ENCODE results near the gene RBM8A.

Gene RBM8A

DNA sequence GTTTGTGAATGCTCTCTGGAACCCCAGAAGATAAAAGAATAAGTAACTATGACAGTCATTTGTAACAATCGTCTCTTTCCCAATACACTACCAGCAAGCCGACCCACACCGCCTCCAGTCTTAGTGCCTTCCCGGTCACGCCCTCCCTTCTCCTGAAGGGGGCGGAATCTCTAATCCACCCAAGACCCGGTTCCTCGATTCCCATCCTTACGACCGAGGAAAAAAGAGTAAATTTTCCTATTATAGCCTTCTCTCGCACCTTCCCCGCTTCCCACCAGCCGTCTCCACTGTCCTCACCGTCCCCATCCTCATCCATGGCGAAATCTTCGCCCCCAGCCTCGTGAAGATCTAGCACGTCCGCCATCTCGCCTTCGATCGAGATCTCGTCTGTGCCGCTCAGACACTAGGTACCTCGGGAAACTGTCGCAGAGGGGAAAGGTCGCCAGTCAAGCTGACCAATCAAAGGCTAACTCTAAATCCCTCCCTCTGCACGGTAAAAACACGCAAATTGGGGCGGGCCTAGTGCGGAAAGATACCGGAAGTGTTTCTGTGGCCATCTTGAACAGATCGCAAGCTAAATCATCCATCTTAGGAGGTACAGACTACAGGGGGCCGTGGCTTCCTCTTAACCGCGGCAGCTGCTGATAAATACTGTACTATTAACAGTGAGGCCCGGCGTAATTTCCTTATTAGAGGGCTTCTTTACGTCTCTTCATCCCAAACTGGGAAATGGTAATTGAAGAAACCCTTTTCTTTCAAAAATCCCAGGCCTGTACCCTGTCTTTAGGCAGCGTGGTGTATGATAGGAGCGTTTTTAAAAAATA lies at the start of gene RBM8A:
TSS of gene RBM8A (minus strand) at position 422 of the 824 bp plus-strand sequence. CDS start at position 364, 58 bp downstream.
- peak; percentile 100 for DNase-seq

DNA sequence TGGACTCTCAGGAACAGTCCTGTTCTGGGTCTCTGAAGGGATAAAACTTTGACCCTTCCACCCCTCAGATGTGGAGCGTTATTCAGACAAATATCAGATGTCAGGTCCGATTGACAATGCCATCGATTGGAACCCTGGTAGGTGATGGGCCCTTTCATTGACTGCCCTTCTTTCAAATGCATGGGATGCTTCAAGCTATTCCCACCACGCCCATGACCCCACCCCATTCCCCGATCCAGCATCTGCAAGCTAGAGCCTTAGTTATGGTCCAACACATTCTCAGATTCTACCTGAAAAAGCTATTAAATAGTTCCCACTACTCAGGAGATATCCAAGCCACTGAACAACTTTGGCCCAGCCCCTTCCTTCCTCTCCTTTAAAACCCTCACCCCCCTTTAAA lies 49.7 kb upstream of the RBM8A start:
- no peak for DNase-seq

DNA sequence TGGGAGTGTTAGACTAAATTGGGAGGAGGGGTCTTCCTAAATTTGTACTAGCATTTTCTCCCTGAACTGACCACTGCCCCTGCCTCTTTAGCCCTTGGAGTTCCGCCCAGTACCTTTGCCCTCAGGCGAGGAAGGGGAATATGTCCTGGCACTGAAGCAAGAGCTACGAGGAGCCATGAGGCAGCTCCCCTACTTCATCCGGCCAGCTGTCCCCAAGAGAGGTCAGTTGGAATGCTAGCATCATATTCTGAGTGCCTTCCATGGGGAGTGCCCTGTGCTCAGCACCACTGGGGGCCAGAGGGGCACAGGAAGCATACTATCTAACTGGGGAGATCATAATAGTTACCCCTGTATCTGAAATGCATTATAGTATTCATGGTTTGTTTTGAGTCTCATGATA lies 47.9 kb upstream of the RBM8A start:
- DNase-seq, result no peak

DNA sequence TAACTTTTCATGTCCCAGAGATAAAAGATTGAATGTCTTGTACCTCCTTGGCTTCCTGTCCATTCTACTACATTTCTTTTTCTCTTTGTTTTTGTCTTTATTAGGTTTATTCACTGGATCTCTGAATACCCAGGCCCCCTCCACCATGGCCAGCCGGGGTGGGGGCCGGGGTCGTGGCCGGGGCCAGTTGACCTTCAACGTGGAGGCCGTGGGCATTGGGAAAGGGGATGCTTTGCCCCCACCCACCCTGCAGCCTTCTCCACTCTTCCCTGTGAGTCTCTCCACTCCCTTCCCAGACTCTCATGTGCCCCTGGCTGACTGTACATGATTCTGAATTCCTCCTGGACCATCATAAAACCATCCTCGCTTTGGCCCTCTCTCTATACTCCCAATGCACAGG lies 47.4 kb upstream of the RBM8A start:
- no peak for DNase-seq

DNA sequence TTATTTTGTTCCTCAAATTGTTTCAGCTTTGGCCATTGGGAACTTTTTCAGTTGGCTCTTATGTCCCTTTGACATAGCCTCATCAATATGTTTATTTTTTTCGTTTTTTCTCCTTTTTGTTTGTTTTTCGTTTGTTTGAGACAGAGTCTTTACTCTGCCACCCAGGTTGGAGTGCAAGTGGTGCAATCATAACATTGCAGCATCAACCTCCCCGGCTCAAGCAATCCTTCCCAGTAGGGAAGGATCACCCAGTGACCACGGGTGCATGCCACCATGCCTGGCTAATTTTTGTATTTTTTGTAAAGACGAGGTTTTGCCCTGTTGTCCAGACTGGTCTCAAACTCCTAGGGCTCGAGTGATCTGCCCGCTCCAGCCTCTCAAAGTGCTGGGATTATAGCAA lies 45.3 kb upstream of the RBM8A start:
- DNase-seq, result no peak

DNA sequence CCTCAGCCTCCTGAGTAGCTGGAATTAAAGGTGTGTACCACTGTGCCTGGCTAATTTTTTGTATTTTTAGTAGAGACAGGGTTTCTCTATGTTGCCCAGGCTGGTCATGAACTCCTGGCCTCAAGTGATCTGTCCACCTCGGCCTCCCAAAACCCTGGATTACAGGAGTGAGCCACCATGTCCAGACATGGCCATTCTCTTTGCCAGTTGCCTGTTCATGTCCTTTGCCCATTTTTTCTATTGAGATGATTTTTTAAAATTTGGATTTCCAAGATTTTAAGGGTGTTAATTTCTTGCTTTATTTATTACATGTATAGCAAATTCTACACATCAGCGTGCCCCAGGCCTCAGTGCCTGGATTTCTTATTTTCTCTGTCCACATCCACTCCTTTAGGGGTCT lies 40.0 kb upstream of the RBM8A start:
- DNase-seq, result no peak

DNA sequence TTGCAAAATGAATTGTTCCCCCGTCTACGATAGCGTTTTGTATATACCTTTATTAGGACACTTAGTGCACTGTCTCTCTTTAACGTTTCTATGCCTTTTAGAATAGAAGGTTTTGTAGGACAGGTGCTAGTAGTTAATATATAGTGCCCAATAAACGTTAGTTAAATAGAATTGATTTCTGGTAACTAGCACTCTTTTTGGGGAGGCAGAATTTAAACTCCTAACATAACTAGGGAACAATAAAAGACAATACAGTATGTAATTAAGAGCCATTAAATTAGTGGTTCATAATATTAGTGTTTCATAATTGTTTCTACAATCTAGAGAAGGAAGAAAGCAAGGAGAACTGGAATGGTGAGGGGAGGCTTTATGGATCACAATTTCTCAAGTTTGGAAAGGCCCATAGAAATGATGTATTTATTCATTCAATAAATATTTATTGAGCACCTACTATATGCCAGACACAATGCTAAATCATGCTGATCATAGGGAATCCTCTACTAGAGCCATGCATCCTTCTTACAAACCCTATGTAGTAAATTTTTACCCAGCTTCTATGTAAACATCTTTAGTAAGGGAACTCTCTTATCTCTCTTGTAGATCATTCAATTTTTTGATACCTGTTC lies 37.9 kb upstream of the RBM8A start:
- DNase-seq, result no peak

DNA sequence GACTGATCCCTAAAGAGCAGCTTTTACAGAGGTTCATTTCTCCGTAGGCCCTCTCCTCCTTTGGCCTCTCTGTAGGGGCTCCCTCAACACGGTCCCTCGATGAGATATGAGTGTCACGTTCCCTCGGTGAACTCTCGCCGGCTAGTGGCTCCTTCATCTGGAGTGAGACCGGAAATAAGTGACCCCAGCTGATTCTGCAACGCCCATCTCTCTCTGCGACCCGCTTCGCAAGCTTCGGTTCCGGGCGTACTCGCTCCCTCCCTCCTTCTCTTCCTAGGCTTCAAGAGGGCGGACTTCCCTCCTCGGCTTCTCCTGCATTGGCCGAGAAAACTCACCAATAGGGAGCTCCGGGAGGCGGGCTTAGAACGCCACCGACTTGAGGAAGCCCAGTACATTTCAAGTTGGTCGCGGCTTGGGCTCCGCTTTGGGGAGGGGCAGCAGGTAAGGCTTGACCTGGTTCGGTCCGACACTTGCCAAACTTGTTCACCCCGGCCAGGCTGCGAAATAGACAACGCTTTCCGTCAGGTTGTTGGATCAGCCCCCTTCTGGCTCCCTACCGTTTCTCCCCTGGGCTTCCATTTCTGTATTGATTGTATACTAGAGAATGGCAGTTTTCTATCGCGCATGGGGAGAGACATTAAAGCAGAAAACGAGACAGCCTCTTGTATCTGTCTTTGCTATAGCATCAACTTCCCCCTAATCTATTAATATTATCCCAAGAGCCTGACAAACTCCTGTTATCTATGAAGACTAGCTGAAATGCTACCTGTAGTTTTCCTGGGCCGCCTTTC lies 37.2 kb upstream of the RBM8A start, which contains the start of the genes ANKRD34A and POLR3GL:
TSS of gene ANKRD34A (minus strand) at position 248 of the 791 bp plus-strand sequence. CDS start 2,816 bp downstream, outside the sequence.
TSS of gene POLR3GL (plus strand) at position 363 of the 791 bp plus-strand sequence. CDS start 10,176 bp downstream, outside the sequence.
- DNase-seq, result peak; percentile 98

DNA sequence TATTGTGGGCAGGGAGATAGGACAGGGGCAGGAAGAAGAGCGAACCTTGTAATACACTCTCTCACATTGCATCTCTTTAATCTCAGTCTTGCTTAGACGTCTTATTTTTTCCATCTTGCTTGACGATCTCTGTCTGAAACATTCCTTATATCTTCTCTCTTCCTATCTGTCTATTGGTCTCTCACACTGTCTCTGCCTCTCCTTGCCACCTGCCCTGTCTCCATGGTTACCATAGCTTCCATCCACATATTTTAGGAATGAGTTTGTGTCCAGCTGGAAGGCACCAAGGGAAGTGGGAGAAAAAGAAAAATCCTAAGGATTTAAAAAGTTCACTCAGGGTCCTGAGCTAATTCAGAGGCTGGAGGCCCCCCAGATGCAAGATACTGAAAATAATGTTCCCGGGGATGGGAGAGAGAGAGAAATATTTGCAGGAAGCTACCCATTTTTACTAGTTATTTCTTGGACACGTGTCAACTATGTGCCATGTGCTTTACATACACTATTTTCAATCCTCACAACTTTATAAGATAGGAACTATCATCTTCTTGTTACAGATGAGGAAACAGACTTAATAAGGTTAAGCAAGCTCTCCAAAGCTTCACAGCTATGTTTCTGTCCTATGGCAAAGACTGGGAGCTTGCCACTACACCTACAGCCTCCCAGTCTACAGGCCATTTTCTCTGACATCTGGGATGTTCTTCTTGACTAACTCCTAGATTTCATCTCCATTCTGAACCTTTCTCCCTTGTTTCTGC lies 36.2 kb upstream of the RBM8A start:
- DNase-seq, result peak; percentile 36

DNA sequence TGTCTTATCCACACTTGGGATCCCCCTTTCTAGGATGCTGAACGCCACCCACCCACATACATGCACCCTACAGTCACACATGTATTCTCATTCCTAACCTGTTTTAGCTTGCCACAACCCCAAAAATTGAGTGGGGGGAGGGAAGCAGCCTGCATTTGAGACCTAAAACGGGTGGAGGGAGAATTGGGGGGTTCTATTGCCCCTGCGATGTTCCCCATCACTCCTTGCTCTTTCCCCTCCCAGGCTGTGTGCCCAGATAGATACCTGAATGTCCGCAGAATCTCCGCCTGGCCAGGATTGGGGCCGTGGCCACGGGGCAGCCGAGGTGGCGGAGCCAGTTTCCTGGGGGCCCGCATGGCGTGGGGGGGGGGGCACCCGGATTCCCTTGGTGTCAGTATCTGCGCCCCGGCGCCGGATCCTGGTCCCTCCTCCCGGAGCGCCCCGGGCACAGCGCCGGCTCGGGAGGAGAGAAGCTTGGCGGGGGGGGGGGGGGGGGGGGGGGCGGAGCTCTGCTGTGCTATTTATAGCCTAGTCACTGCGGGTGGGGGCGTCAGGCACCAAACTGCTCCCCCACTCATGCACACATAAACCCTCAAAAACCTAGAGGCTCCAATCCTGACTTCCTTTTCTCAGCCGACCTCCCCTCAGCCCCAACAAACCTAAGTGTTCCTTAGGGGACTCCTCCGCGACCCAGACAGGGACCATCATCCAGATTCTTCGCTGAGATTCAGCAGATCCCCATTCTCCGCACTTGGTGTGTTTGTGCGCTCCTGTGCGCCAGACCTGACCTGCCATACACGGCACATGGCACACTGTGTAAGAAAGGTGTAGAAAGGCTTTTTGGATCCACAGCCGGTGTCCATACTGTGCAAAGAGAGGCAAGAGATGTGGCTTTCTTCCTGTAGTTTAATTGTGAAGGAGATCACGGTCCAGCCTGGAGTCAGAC lies 35.1 kb upstream of the RBM8A start:
- DNase-seq, result no peak

DNA sequence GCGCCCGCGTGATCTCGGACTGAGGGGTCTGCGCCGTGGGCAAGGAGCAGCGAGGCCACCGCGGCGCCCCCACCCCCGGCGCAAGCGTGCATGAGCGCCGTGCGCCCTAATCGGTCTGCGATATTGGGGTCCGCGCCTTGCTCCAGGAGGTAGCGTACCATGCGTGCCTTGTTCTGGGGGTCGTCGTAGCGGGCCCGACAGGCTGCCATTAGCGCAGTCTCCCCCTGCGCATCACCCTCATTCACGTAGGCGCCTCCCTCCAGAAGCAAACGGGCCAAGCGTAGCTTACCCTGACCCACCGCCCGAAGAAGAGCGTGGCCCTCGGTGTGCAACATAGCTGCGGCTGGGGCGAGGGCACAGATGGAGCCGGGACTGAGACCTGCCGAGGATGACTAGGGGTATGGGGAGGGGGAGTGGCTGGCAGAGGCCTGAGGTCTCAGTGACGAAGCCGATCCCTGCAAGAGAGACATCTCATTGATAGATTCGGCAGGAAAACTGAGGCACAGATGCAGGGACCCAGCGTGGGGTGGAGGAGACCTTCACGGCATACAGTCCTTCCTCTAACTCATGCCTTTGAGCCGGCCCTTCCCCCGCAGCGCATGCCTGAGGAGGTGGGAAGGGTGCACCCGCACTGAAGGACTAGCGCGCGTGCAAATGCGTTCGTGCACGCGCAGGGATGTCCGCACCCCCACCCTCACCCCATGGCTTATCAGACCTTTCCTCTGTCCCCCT lies 34.3 kb upstream of the RBM8A start:
- peak; percentile 59 for DNase-seq

DNA sequence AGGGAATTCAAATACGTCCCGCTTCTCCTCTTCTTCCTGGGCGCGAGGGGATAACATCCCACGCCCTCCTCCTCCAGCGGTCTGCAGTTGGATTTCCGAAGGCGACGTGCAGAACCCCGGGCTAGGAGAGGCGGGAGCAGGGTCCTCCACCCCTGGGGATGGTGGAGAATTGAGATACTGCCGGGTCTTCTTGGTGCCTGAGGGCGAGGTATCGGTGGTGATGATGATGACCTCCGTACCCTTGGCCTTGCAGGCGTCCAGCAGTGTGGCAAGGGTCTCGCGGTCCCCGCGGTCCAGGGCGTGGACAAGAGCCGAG lies 33.8 kb upstream of the RBM8A start:
- no peak for DNase-seq

DNA sequence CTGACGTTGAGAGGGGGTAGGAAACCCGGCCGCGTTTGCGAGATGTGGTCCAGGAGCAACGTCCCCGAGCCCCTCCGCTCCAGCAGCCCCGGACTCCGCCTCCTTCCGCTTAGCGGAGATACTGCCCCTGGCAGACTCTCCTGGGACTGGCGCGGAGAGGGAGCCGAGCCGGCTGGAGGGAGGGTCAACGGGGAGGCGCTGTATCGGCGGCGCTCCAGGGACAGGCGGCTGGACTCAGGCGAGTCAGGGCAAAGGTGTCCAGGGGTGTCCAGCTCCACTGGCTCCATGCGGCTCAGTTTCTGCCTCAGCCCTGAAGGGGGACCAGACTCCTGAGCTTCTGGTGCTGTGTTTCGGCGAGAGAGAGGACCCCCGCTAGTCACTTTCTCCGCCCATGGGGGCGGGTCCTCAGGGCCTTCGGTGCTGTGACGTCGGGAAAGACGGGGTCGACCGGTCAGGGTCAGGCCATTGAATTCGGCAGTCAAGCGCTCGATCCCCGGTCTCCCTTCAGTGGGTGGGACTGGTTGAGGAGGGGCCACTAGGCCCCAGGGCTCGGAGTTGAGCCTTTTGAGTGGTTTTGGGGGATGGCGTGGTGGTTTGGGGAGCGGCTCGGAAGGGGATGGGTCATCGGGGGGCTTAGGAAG lies 33.3 kb upstream of the RBM8A start:
- peak; percentile 81 for DNase-seq

DNA sequence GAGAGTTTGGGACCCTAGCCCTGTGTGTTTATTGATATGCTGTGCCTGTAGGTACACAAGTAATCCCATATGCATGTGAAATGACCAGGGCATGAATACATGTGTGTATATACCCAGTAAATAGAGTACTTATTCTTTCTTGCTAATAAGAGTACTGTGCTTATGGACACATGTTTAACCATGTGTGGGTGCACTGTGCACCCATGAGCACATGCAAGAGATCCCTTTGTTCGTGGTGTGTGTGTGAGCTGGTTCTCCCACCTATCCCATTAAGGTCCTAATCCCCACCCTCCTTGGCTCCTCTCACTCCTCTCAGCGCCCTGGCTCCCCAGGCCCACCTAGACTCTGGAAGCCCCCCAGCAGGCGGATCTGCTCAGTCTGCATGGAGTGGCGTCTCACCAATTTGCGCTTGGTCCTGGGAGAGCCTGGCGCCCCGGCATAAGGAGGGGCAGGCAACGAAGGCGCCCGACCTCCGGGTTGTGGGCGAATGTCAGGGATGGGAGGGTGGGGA lies 32.7 kb upstream of the RBM8A start:
- DNase-seq, result no peak

DNA sequence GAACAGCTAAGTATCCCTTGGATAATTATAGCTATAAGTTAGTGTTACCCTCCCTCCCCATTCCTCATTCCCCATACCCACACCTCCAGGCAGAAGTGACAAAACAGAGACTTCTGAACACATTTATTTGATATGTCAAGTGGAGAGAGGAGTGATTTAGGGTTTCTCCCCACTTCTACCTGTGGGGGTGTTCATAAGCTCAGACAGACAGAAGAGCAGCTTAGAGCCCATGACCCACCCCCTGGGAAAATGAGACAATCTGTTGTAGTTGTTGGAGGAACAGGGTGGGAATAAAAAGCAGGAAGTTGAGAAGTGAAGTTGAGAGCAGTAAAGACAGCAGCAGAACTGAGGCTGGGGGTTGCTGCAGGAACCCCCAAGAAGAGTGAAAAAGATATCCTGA lies 32.0 kb upstream of the RBM8A start:
- no peak for DNase-seq

DNA sequence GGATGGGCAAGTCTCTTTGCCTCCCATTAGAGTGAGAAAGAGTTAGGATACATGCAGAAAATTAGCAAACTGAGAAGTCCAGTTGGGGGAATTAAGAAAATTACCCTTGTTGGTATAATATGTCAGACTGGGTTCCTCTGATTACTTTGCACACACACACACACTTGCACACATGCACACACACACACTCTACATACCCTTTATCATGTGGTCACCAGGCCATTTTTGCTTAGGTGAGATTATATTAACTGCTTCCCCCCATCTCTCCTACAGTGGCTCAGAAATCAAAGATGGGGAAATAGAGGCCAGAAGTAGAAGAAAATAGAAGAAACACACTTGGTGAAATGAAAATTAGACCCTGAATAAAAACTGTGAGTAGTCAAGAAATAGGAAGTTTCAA lies 31.4 kb upstream of the RBM8A start:
- no peak for DNase-seq

DNA sequence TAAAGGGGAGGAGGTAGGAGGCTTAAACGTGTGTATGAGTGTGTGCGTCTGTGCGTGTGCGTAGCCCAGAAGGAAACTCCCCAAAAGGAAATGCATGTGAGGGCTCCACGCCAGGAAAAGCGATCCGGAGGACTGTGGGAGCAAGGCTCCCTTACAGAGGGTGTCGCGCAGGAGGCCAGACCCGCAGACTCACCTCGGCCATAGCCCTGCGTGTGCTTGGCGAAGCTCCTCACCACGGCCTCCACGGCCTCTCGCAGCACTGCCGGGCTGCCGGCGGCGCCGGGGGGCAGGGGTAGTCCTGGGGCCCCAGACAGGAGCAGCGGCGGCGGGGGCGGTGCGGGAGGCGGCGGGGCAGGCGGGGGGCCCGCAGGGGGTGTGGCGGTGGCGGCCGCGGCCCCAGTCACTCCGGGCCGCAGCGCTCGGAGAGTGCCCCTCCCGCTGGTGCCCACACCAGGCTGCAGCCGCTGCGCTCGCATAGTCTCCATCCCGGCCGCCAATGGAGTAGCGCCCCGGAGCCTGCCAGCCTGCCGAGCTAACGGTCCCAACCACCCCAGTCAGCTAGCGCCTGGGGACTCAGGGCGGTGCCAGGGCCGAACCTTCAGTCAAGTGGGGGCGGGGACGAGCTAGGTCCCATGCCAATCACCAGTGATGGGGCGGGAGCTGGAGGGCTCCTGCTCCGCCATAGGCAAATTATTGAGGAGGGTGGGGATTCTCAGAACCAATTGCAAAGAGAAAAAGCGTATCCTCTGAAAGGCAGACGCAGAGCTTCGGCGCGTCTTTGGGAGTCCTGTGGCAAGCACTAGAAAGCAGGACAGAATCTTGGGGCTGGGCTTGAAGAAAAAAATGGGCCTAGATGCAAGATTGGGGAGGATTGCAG lies 30.4 kb upstream of the RBM8A start, which contains the start of gene LIX1L:
TSS of gene LIX1L (minus strand) at position 575 of the 877 bp plus-strand sequence. CDS start at position 485, 90 bp downstream.
- peak; percentile 100 for DNase-seq

DNA sequence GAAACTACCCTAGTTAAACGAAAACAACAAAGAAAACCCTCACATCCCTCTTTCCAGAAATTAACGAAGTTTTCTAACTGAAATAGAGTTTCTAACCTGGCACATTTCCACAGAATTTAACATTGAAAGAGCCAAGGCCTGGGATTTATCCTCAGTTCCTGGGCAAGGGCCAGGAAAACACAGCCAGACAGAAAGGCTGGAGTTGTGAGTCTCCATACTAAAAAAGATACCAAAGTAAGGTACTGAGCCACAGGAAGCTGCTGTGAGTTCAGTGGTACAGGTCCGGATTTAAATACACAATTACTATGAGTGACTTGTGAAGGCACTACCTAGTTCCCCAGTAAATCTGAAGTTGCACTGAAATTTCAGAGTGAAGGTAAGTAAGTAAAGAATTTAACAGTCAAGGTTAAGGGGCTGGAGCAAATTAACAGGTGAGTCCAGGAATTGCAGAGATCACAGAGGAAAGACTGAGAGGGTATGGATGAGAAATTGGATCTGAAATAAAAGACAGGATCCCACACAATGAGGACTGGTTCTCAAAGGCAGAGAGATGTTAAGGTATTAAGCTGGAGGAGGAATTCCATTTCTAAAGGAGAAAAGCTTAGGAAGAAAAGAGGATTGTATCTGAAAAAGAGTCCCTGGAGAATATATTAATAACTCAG lies 29.6 kb upstream of the RBM8A start:
- DNase-seq, result no peak

All from hematopoietic multipotent progenitor cell treated with erythropoietin and hydrocortisone succinate and interleukin-3 and kit ligand, for 6 days (in vitro differentiated cells).